ENCODE measurements around the gene MRAP. TPM values are rescaled to one million over a fixed set of nuclear protein-coding genes. Genes with fewer than 3 reads are reported as not detected.

MRAP gene
- total RNA-seq, 1 donor from 2014 or later: not detected

DNA sequence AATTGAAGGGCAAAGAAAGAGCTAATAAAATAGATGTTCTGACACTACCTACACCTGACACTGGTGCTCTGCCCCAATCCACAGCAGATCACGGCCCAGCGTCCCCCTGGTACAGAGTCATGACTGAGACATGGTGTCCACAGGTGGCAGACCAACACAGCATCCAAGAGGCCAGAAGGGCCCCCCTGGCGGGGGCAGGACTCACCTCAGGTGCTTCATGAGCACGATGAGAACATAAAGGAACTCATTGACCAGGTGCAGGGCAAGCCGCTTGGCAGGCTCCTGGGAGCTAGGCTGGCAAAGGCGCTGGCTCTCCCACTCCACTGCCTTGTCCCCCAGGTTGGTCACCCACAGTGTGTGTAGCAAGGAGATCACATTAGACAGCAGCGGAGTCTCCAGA, 20.4 kb downstream of the MRAP start:
- DNase-seq (ENCODE audit: low spot score): no peak
- intact Hi-C loops (cut with DNase I): no loop called here

DNA sequence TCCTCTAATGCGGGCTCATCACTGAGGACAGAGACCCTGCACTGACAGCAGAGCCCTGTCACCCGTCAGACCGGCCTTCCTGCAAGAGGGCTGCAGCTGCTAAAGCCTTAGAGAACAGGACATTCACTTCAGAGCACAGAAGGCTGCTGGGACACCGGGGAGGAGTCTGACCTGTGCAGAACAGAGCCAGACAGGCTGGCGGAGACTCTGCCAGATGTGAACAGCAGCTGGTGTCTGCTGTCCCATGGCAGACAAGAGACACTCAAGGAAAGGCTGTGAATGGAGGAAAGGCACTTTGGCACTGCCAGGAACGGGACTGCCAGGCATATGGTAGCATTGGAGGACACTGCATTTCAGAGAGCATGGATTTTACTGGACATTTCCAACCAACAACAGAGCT, 21.4 kb downstream of the MRAP start:
- intact Hi-C loops (cut with DNase I): no loop called here
- no peak for DNase-seq (ENCODE audit: low spot score)

DNA sequence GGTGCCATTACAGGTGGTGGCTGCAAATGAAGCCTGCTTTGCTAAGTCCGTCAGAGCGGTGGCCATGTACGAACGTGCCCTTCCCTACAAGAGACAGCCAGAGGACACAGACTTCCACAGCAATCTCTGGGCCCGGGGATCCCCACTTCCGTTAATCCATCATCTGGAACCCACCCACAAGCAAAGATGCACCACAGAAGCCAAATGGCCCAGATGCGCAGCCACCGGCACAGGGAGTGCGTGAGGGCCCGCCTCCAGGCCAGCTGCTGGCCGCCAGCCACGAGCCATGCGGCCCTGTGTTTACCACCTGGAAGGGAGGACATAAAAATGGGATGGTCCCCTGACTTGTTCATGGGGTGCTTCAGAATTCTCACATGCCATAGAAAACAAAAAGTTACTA, 22.1 kb downstream of the MRAP start:
- no peak for DNase-seq (ENCODE audit: low spot score)
- intact Hi-C loops (cut with DNase I): no loop called here

DNA sequence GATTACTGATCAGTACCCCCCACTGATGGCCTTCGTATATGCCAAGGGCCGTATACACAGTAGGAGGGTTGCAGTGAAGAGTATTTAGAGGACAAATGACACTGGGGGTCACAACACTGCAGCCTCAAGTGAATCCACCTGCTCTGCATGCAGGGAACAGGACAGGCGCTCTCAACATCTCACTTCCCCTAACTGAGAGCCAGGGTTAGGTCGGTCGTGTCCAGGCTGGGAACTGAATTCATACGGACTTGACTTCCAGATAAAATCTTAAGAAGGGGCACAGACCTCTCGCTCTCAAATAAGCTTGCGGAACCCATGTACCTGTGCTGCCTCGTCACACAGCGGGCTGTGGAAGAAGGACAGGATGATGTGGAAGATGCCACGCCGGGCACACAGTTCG, 22.8 kb downstream of the MRAP start:
- no peak for DNase-seq (ENCODE audit: low spot score)
- intact Hi-C loops (cut with DNase I): no loop called here

DNA sequence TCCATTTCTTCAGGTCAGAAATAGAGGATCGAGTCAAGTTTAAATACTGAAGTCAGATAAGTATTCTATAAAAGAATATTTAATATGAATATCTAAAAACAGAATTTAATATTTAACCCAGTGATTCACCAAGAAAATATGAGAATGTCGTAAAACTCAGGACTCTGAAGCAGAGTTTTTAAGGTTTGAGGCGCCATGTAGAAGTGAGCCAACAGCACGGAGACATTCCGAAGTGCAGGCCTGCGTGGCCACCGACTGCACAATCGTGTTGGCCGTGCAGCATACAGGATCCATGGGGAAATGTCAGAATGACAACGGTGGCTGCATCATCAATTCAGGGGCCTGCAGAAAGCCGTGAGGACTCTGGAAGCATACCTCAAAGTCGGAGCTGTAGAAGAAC, 23.4 kb downstream of the MRAP start:
- intact Hi-C loops (cut with DNase I): no loop called here
- no peak for DNase-seq (ENCODE audit: low spot score)

DNA sequence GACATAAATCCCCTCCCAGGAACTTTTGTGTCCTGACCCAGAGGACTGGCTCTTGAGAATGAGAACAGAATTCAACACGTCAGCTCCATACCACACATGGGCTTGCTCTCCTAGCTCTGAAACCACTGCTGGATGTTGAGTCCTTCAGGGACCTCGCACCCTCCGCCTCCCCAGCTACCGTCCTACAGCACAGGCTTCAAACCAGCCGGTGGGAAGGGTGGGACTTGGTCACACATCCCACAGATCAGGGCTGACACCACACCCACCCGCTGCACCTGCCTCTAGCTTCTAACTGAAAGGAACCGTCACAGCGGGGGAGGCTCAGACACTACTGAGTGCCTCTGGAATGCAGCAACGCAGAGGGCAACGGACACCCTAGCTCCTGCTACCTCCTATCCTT, 24.0 kb downstream of the MRAP start:
- intact Hi-C loops (cut with DNase I): no loop called here
- DNase-seq (ENCODE audit: low spot score): no peak

DNA sequence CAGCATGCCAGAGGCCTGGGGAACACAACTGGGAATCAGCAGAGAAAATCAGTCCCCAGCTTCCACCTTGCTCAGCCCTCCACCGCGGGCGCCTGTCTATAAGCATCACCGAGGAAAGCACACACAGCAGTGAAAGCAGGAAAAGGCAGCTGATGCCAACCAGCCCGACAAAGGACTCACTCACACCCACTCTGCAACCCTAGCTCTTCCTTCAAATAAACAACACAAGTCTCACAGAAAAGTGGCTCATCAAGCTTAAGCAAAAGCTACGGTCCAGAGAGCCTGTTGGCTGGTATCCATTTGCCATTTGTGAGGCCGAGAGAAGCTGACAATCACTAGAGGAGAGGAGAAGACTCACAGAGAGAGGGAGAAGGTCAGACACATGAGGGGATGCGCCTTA, 27.1 kb downstream of the MRAP start:
- intact Hi-C loops (cut with DNase I): no loop called here
- DNase-seq (ENCODE audit: low spot score): no peak

DNA sequence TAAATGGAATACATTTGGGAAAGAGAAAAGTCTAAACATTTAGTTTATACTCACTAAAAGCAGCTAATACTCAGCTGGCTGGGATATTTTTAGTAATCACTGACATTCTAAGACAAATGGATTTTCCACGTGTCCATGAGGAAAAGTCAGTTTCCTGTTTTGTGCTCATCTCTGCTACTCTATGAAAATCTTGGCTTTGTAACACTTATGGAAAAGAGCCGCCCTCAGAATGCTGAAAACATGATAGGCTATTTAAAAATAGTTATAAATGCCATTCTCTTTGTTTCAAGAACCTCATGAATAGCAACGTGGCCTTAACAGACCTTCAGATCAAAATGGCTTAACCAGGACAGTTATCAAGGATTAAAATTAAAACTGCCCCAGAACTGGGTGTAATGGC, 29.9 kb downstream of the MRAP start:
- intact Hi-C loops (cut with DNase I): no loop called here
- DNase-seq (ENCODE audit: low spot score): no peak

DNA sequence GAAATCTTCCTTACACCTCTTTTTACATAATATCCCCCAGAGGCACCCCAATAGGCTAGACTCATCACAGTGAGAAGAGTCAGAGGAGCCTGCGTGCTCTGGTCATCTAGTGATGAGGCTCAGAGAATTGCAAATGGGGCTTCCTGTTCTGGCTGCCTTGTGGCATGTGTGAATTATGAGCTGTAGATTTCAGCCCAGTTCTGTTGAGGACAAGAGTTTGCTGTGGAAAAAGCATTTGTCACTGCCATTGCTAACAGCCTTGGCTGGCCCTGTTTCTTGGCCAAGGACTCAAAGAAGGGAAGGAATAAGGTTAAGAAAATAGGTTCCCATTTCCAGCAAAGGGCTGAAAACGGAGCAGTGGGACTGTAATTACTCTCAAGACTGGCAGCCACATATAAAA, 30.7 kb downstream of the MRAP start:
- intact Hi-C loops (cut with DNase I): no loop called here
- peak; percentile 53 for DNase-seq (ENCODE audit: low spot score)

DNA sequence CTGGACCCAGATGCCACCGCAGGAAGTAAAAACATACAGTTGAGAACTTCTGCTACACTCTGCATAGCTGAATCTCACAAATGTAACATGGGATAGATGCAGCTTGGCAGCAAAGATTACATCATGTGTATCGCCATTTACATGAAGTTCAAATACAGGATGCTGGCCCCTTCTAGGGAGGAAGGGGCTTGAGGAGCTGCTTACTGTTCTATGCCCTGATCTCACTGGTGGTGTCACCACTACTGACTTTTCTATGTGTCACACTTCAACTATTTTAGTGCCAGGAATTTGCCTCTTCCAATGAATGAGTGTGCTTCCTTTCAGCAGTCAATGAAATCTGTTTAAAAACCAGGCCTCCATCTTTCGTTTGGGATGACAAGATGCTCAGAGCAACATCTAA, 31.1 kb downstream of the MRAP start:
- intact Hi-C loops (cut with DNase I): loop anchor here (5.0 kb wide), 1 partner anchor 38 kb away; no protein-coding TSS in a partner anchor
- no peak for DNase-seq (ENCODE audit: low spot score)

DNA sequence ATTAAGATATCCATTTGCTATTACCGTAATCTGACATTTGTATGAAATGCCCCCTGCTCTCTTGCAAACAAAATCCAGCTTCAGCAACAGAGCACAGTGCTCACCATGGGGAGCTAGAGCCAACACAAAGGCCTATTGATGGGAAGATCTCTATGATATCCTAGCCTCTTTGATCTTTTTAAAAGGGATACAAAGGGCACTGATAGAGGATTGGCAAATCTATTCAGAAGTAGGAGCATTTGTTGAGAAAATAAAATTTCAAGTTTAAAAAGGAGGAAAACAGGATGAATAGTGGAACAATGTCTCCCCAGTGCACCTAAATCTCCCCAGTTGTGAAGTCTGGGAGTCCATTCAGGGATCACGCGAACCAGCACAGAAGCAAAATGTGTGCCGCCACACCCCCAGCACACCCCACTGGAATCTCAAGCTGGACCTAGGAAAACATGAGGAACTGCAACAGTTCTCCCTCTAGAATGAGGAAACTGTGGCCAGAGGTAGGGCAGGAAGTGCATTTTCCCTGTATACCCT, 32.2 kb downstream of the MRAP start:
- no peak for DNase-seq (ENCODE audit: low spot score)
- intact Hi-C loops (cut with DNase I): loop anchor here (5.0 kb wide), 1 partner anchor 36 kb away; no protein-coding TSS in a partner anchor

DNA sequence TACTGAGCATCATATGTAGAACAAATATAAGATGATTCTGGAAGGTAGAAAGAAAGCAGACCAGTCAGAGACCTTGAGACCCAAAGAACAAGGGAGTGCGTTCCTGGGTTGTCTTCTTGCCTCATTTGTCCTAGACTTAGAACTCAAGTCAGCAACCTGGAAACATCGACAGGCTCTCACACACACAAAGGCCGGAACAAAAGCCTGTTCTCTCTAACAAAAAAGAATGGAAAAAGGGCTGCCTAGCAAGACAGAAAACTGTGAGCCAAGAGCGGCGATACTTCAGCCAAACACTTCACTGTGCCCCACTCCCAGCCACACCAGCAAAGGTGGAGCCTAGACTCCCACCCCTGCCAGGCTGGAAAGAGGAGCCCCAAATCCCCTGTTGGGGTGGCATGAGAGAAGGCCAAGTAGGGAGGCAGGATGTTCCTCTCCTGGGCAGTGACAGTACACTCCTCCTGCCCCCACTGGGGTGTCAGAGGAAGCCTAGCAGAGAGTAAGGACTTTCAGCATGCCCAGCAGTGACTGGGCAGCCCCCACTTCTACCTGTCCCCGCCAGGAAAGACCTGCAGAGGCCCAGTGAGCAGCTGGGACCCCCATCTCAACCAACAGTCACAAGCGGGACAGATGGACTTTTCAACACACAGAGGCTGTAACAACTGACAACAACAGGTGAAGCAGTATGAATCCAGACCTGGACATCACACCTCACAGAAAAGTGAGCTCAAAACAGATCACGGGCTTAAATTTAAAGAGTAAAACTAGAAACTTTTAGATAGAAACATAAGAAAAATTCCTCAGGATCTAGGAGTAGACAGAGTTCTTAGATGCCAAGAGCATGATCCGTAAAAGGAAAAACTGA, 33.0 kb downstream of the MRAP start:
- intact Hi-C loops (cut with DNase I): loop anchor here (5.0 kb wide), 1 partner anchor 36 kb away; no protein-coding TSS in a partner anchor

DNA sequence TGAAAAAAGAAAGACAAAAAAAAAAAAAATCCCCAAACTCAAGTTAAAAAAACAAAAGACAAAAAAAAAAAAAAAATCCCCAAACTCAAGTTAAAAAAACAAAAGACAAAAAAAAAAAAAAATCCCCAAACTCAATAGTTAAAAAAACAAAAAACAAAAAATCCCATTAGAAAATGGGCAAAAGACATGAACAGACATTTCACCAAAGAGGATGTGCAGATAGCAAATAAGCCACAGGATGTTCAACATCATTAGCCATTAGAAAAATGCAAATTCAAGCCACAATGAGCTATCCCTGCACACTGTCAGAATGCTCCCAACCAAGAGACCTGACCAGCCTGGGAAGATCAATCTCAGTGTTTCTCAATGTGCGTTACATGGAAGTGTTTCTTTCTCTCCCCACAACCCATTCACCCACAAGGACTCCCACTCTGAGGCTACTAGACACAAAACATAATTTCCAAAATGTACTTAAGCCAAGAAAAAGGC, 33.9 kb downstream of the MRAP start:
- no peak for DNase-seq (ENCODE audit: low spot score)
- intact Hi-C loops (cut with DNase I): loop anchor here (5.0 kb wide), 1 partner anchor 35 kb away; no protein-coding TSS in a partner anchor

More for the DNA sequence above, 33.0 kb downstream of the MRAP start:
- DNase-seq (ENCODE audit: low spot score): peak; percentile 64

DNA sequence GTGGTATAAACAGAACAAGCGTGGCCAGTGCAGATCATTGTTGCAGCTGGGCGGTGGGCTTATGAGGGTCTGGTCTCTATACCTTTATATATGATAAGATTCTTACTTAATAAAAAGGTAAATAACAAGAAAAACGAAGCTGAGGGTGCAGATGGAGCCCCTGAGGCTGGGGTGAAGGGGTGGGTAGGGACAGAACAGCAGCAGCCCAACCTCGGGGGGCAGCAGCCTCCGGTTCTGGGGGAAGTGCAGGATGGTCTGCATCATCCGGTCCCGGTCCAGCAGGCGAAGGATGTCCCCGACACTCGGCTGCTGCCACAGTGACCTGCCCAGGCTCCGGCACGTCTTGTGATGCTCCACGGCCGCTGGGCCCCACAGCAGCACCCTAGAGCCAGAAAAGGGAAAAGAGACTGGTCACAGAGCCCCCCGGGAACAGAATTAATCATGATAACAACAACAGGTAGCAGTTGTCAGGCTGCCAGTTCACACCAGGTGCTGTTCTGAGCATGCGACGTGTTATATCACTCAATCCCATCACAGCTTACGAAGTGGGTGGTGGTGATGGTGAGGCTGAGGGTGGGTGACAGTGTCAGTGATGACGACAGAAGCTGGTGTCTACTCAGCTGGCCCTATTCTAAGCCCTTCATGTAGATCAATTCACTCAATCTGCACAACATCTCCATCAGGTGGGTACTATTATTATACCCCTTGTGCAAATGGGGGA, 35.5 kb downstream of the MRAP start:
- intact Hi-C loops (cut with DNase I): loop anchor here (5.0 kb wide), 1 partner anchor 33 kb away; no protein-coding TSS in a partner anchor
- peak; percentile 53 for DNase-seq (ENCODE audit: low spot score)

DNA sequence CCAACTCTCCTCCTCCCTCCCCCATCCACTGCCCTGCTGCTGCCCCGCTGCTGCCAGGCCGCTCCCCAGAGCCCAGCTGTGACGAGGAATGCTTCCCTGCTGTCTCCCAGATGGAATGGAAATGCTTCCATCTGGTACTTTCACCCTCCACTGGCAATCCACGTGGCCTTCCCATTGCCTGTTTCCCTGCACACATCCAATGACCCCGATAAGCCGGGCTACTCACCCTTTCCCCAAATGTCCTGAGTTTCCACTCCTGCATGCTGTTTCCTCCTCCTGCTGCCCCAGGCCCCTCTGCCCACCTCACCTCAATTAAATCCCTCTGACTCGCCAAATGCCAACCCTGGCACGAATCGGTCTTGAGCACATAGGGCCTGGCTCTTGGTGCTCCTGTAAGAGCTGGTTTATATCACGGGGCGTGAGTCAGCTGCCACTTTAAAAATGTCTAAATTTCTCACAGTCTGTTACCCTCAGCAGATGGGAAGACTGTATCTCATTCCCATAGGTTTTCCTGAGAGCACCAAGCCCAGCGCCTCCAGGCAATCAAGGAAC, 36.4 kb downstream of the MRAP start:
- peak; percentile 66 for DNase-seq (ENCODE audit: low spot score)
- intact Hi-C loops (cut with DNase I): loop anchor here (5.0 kb wide), 1 partner anchor 32 kb away; no protein-coding TSS in a partner anchor

DNA sequence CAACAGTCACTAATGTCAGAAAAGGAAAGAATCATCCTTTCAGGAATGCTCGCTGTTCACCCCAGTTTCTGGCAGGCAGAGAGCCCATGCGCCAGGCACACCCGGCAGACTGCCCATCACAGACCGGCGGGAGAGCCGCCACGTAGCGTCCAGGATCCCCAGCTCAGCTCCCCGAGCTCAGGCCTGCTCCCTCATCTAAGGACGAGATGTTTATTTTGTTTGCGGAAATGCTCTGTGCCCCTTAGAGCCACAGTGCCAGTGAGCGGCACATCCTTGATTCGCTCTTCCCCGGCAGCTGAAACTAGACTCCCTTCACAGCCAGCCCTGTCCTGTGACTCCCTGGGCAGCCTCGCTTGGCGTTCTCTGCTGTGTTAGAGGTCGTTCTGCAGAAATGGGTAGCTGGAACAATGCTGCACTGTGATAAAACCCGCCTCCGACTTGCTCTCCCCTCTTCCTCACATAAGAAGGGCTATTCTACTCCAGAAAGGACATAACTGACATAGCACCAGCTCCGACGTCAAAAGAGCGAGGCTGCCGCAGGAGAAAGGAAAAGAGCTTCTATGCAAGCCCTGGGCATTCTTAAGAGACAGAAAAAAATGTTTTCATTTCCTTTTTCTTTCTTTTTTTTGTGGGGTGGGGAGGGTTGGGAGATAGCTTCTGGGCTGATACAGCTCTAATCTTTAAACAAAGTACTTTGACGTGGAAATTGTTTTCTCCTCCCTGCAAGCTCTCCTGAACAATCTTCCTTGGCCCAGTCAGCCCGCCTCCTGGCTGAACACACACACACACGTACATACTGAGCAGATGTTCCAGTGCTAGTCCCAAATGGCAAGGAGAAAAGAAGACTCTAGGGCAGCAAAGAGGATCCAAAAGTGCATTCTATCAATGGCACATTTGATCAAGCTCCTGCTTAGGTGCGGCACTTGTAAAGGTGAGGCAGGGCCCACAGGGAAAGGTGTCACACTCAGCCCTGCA, 37.2 kb downstream of the MRAP start:
- DNase-seq (ENCODE audit: low spot score): peak; percentile 64
- intact Hi-C loops (cut with DNase I): no loop called here

DNA sequence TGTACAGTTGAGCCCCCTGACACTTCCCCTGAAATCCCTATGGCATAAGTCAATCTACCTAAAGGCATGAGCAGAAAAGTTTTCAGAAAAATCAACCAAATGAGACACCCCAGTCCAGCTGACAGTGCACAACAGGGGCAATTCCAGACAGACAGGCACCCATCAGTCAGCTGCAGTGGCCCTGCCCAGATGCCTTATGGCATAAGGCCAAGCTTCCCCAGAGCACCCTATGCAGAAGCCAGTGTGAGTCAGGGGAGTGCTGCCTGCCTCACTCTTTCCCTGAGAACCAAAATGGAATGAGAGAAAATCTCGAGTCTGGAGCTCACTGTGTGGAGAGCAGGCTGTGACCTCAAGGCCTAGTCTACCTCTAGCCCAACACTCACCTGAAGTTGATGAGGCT, 38.1 kb downstream of the MRAP start:
- intact Hi-C loops (cut with DNase I): no loop called here

DNA sequence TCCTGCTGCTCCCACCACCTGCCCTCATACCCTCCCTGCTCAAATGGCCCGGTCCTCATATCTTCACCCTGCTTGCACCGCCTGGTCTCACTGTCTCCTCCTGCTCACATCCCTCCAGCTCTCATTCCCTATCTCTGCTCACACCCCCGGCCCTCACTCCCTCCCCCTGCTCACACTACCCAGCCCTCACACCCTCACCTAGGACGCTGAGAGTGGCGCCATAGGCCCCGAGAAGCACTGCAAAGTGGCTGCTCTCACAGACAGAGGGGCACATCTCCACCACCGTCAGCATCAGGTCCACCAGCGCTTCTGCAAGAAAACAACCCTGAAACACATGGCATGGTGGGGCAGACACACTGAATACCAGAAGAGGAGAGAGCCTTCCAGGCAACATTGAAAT, 38.6 kb downstream of the MRAP start:
- intact Hi-C loops (cut with DNase I): no loop called here

More for the DNA sequence above, 38.1 kb downstream of the MRAP start:
- DNase-seq (ENCODE audit: low spot score): peak; percentile 66

More for the DNA sequence above, 38.6 kb downstream of the MRAP start:
- peak; percentile 61 for DNase-seq (ENCODE audit: low spot score)
